DMS153 treated with DMSO at 0.1 percent for 48 hours (cell line): ENCODE data around the gene COX19.
"Not testable (repeated sequence)": the region's sequence is repeated elsewhere in the genome, so short reads cannot be mapped to it uniquely, and the experiment has no call there.

Source experiments
- DNase-seq: peaks from one replicate; lab custom pipeline; 2025; ENCODE audit not compliant: unreplicated experiment; lab: John Stamatoyannopoulos, UW

COX19 gene

DNA sequence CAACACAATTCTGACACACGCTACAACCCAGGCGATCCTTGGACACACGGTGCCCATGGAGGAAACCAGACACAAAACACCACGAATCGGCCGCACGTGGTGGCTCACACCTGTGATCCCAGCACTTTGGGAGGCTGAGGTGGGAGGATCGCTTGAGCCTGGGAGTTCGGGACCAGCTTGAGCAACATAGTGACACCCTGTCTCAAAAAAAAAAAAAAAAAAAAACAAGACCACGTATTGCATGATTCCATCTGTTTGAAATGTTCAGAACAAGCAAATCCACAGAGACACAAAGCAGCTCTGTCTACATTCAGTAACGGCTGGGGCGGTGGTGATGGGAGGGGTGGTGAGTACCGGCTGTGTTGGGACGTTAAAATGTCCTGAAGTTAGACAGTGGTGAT is 46.0 kb downstream of the COX19 start:
- no peak for DNase-seq

DNA sequence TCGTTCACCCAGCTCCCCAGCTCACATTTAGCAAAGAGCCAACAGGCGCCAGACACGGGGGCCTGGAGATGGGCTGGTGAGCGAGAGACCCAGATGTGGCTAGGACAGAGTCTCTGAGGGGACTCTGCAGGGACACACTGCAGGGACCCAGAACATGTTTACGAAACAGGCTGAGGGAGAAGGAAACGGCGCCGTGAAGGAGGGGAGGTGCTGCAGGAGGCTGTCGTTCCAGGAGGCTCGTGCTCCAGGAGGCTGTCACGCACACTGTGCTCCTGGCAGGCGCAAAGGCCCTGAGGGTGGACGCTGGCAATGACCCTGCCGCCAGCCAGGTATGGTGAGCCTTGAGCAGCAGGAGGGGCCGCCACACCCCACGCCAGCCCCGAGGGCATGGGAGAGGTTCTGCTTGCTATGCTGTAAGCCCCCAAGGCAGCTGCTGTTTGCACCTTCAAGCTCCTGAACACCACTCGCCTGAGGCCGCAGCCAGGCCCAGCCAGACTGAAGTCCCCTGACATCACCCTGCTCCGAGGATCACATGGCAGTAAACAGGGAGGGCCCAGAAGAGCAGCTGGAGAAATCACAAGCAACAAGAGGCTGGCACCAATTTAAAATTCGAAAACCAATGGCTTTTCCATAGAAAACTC is 48.2 kb downstream of the COX19 start:
- no peak for DNase-seq

DNA sequence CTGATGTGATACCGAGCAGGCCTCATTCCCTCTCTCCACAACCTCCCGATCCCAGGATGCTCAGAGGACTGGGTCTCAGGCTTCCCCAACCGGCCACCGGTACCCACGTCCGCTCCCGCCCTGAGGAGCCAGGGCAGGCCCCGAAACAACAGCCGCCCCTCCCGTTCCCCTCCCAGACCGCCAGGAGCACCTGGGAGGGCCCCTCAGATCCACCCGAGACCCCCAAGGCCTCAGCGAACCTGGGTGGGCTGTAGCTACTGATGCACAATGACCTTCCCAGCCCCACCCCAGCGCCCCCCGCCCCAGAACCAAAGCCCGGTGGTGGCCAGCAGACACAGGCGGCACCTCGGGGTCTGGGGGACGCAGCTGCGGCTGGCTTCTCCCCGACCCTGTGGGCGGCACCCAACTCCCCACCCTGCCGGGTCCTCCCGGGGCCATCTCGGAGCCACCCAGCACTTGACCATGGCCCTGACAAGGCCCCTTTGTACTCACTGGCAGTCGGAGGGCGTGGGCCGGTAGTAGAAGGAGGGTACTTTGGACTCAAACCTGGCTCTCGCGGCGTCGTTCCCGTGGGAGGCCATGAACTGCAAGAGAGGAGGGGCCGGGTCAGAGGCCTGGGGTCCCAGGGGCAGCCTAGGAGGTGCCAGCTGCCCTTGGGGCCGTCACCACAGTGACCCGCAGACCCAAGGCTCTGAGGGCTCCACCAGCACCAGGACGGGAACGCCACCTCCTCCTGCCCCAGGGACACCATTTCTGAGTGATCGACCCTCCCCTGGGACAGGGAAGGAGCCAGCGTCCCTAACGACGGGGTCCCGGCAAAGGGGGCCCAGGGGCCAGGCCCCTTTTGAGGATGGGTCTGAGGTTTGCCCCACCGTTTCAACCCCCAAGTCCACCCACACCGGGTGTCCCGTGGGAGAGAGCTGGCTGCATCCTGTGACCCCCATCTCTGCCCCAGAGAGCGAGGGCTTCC is 49.0 kb downstream of the COX19 start:
- DNase-seq, result no peak

DNA sequence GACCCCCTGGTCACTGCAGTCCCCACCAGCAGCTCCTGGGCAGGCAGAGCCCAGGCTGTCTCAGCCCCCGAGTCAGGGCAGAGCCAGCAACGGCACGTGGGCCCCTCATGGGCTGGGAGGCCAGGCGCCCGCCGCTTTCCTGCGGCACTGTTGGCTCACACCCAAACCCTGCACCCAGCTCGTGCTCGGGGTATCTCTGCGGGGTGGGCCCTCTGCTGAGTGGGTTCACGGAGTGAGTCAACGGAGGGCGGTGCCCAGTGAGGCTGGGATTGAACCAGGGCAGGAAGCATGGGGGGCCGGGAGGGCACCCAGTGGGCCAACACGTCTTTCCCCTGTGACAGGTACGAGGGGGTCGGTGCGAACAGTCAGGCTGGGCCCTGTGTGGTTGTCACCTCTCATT is 49.7 kb downstream of the COX19 start:
- DNase-seq, result no peak

DNA sequence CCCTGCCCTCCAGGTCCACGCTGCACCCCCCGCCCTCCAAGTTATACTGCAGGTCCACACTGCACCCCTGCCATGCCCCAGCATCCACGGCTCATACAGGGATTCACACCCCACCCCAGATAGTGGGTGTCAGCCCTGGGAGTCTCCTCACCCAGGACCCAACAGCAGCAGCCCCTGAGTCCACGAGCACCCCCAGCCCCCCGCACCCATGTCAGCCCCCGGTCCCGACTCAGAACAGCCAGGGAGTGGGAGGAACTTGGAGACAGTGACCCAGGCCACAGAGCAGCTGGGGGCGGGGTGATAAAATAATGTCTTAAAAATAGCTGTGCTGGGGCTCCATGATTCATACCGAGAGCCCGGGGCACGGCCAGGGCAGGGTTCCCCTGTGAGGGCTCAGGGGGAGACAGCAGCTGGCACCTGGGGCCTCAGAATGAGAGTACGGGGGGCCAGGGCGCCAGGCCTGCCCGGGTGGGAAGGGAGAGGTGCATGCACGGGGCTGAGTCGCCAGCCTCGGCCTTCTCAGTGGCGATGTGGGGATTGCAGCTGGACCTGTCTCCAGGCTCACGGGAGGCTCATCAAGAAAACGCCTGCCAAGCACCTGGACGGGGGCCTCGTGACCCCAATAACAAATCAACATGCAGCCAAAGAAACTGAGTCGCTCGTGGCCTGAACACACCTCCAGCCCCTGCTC is 50.7 kb downstream of the COX19 start:
- no peak for DNase-seq

DNA sequence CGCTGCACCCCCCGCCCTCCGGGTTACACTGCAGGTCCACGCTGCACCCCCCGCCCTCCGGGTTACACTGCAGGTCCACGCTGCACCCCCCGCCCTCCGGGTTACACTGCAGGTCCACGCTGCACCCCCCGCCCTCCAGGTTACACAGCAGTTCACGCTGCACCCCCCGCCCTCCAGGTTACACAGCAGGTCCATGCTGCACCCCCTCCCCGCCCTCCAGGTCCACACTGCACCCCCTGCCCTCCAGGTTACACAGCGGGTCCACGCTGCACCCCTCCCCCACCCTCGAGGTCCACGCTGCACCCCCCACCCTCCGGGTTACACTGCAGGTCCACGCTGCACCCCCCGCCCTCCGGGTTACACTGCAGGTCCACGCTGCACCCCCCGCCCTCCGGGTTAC is 51.3 kb downstream of the COX19 start:
- DNase-seq, result not testable (repeated sequence)

DNA sequence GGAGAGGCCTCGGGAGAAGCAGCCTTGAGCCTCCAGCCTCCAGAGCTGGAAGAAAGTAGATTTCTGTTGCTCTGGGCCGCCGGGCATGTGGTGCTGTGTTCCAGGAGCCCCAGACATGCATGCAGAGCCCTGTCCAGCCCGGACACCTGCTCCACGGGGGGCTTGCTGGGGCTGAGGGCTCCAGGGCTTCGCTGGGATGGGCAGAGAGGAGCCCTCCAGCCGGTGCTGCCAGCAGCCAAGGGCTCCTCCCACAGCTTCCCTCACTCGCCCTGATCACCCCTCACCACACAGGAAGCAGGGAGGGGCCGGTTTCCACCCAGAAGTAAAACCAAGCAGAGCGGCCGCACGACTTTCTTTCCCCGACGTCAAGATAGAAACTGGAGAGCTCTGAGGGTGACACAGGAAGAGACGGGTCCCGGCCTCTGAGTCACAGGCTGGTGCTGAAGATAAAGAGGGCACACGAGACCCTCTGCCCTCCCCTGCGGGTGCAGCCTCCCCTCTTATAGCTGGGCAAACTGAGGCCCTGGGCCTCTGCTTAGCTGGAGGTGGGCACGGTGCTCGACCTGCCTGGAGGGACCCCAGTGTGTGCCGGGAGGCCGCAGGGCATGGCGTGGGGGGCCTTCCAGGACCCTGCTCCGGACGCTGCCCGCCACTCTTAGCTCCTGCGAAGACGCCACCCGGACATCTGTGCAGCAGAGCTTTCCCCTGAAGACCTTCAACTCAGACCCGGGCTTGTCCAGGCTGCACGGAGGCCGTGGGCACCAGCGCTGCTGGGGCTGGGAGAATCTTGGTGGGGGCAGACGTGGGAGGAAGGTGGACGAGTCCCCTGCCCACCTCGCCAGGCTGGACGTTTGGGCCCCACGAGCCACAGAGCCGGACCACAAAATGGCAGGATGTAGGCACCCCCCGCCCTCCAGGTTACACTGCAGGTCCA is 52.0 kb downstream of the COX19 start:
- peak; percentile 82 for DNase-seq

DNA sequence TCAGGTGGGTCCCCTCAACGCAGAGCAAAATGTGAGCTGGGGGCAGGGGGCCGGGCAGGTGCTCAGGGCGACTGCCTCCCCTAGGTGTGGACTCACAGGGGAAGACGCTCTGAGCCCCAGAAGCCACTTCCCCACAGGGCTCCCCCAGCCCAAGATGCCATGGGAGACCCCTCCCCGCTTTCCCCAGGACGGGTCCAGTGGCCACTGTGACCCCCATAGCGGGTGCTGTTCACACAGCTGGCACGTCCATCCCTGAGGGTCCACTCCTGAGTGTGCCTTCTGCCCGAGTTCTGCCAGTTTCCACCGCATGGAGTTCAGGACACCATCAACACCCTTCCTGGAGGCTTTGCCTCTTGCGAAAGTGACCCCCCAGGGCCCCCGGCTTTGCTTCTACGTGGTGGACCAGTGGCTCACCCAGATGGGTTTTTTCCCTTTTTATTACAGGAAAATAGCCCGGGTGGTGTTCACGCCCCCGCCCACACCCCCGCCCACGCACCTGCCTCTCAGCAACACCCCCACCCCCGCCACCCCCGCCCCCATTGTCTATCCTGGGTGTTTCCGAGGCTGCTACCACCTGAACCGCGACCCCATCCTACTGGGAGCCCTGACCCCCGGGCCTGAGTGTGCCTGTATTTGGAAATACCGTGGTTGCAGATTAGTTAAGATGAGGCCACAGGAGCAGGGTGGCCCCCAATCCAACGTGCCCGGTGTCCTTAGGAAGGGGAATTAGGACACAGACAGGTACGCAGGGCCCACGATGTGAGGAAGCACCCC is 52.8 kb downstream of the COX19 start:
- no peak for DNase-seq

DNA sequence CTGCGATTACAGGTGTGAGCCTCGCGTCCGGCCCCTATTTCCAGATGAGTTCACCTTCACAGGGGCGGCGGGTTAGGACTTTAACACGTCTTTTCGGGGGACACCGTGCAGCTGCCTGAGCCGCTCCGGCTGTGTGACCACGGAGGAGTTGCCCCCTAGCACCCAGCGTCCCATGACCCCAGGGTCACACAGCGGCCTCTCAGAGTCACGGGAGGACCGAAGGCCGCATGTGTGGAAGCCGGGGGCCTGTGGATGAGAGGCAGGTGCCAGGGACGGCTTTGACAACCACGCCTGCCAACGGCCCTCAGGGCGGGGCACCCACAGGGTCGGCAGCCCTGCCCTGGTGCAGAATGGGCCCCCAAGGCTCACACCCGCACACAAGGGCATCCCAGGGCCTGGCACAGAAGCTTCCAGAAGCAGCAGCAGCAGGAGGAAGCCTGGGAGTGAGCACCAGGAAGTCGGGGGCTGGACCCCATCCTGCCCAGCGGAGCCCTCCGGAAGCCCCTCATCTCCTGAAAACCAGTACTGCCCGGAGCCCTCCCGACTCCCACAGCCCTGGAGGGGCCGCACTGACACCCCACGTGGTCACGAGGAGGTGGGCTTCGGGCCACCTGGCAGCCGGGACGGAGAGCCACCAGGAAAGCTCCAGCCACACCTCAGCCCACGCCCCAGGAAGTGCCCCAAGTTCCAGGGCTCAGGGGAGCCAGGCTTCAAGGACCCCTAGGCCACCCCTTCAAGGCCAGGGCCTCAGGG is 53.6 kb downstream of the COX19 start:
- DNase-seq, result no peak

DNA sequence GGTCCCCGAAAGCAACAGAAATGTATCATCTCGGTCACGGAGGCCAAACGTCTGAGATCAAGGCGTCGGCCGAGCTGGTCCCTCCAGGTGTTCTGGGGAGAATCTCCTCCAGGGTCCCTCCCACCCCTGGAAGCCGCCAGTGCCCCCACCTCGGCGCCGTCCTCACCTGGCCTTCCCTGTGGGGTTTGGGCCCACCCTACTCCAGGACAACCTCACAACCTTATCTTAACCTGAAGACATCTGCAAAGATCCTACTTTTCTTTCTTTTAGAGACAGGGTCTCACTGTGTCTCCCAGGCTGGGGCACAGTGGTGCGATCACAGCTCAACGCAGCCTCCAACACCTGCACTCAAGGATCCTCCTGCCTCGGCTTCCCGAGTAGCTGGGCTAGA is 54.3 kb downstream of the COX19 start:
- DNase-seq, result no peak

DNA sequence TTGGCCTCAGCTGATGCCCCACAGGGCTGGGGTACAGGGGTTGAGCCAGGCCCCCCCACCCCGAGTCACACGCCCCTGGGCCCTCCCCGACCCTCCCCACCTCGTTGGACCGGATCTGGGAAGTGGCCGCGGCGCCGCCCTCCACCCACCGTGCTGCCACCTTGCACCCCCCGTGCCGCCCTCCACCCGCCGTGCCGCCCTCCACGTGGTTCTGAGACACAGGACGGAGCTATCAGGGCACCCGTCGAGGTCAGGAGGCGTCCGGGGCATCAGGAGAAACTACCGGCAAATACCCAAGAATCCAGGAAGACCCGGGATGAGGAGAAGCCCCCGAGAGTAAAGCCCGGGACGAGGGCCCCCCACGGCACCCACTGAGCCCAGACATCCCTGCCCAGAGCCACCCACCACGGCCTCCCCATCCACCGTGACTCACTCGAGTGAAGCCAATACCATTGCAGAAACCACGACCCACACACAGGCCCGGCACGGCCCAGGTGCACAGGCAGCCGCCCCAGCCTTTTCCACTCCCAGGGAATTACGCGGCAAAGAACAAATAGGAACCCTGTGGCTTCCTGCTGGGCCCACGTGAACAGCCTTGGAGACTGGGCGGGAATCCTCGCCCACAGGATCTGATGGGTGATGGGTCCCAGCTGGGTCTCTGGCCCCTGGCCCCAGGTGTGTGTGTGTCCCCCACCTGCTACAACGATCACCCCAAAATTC is 54.8 kb downstream of the COX19 start:
- no peak for DNase-seq

DNA sequence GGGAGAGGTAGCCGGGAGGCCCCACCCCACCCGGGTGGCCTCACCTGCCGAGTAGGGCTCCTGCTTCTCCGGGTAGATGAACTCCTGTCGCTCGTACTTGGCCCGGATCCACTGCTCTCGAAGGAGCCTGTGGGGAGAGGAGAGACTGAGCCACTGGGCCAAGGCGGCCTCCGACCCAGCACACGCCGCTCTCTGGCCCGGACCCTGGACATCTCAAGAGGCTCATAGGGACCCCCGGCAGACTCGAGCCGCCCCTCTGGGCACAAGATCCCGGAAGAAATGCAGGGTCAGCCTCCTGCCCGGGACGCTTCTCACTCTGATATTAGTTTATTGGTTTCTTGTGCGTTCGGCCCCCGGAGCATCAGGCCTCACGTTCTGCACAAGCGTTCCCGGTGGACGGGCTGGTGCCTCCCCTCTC is 55.4 kb downstream of the COX19 start:
- no peak for DNase-seq

DNA sequence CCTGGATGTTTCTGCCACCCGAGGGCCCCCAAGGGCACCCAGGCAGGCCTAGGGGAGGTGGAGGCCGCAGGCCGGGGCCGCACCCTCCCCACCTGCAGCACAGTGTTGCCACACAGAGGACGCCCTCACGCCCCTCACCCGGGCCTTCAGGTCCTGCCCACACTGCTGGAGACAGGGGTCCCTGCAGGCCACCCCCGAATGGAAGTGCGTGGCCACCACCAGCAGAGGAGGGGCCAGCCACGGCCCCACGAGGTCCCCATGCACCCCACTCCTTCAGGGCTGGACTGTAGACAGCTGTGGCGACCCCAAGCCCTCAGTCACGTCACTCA is 56.3 kb downstream of the COX19 start:
- DNase-seq, result no peak

DNA sequence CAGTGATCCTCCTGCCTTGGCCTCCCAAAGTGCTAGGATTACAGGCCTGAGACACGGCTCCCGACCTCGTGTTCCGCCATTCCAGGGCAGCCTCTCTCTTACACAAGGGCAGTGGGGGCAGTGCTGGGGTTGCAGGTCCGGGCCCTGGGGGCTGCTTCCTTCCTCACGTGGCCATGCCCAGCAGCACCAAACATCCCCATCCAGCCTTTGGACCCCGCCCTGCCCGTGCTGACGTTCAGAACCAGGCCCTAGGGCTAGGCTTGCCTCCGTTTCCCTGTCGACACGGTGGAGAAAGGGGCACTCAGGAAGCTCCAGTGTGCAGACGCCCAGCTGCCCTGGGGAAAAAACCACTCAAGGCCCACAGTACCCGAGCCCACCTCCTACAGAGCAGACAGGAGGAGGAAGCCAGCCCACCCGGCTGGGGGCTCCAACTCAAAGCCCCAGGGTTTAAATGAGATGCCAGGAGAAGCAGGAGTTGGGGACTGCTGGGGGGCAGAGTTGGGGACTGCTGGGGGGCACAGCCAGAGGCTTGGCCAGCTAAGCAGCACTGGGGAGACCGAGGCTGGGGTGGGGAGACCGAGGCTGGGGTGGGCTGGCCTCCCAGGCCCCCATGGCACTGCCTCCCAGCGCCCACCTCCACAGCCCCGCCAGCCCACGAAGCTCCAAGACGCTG is 56.8 kb downstream of the COX19 start:
- no peak for DNase-seq

DNA sequence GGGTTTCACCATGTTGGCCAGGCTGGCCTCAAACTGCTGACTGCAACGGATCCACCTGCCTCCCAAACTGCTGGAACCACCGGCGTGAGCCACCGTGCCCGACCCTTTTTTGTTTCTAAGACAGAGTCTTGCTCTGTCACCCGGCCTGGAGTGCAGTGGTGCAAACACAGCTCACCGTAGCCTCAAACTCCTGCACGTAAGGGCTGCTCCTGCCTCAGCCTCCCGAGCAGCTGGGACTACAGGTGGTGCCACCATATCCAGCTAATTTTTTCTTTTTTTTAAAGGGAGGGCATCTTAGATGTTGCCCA is 57.3 kb downstream of the COX19 start:
- DNase-seq, result no peak

DNA sequence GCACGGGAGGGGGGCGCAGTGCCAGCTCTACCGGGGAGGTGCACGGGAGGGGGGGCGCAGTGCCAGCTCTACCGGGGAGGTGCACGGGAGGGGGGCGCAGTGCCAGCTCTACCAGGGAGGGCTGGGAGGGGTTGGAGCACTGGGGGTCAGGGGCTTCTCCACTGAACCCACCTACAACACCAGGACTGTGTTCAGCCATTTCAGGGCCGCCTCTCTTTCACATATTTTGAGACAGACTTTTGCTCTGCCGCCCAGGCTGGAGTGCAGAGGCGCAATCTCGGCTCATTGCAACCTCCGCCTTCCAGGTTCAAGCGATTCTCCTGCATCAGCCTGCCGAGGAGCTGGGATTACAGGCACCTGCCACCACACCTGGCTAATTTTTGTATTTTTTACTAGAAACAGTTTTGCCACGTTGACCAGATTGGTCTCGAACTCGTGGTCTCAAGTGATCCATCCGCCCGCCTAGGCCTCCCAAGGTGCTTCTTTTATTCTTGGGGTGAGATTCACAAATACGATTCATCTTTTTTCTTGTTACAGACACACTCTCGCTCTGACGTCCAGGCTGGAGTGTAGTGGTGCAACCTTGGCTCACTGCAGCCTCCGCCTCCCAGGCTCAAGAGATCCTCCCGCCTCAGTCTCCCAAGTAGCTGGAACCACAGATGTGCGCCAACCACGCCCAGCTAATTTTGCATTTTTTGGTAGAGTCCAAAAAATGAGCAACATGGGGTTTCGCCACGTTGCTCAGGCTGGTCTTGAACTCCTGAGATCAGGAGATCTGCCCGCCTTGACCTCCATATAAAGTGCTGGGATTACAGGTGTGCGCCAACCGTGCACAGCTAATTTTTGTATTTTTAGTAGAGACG is 57.9 kb downstream of the COX19 start:
- no peak for DNase-seq

DNA sequence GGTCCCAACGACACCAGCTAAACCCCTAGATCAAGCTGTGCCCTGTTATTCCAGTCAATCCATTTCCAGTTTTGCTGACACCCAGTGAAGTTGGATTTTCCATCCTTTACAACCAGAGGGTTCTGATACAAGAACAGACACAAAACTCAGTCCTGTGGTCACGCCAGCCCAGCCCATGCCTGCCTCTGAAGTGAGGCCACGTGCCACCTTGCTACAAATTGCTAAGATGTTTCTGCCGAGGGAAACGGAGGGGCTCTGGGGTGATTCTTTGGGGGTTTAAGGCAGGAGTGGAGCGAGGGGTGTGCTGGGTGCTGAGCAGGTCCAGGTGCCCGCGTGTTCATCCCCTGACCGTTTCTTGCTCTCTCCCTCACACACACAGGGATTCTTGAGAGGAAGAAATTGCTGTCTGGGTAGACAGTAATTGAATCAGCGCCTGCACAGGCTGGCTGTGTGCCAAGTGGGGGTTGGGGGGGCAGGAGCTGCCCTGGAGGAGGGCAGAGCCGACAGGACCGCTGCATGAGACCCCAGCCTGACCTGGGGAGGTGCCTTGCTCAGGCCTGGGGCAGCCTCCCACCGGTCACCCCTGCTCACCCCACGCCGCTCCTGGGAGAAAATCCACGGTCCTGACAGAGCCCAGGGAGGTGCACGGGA is 58.9 kb downstream of the COX19 start:
- DNase-seq, result no peak
